VCaP (cell line): ENCODE data around the gene NDUFS8.

Experiments
- H3K27ac ChIP-seq: fragments of 450-650 bp; 2 replicates; pipeline ENCODE4 v1.5.1; 2017
- TF ChIP-seq, protein P1 (sequence below): fragments of 450-650 bp; conservative IDR thresholded peaks from 2 replicates; pipeline ENCODE4 v1.5.1; 2017; ENCODE audit warnings: mild to moderate bottlenecking, moderate library complexity

NDUFS8 gene

GRCh38 chr11:68009391-68010089, 20.9 kb upstream of the NDUFS8 start:
- peak overlapping the region; percentile 50 for H3K27ac ChIP-seq

GRCh38 chr11:68010090-68011041, 20.1 kb upstream of the NDUFS8 start, which contains the start of gene ALDH3B1:
ALDH3B1 (plus strand) TSS chr11:68010327; CDS start chr11:68015298, 4,971 bp downstream.
- H3K27ac ChIP-seq, result peak within 1 kb of the TSS; percentile 50
- TF ChIP-seq, protein P1, sequence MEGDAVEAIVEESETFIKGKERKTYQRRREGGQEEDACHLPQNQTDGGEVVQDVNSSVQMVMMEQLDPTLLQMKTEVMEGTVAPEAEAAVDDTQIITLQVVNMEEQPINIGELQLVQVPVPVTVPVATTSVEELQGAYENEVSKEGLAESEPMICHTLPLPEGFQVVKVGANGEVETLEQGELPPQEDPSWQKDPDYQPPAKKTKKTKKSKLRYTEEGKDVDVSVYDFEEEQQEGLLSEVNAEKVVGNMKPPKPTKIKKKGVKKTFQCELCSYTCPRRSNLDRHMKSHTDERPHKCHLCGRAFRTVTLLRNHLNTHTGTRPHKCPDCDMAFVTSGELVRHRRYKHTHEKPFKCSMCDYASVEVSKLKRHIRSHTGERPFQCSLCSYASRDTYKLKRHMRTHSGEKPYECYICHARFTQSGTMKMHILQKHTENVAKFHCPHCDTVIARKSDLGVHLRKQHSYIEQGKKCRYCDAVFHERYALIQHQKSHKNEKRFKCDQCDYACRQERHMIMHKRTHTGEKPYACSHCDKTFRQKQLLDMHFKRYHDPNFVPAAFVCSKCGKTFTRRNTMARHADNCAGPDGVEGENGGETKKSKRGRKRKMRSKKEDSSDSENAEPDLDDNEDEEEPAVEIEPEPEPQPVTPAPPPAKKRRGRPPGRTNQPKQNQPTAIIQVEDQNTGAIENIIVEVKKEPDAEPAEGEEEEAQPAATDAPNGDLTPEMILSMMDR, result no peak

More at GRCh38 chr11:68009391-68010089, 20.9 kb upstream of the NDUFS8 start:
- TF ChIP-seq, protein P1, result peak; percentile 69

- TF ChIP-seq, protein P1, result no peak
- H3K27ac ChIP-seq, result peak overlapping the region; percentile 50; the same call in 1 of the 2 replicates
Measured at GRCh38 chr11:68011051-68011943, 19.2 kb upstream of the NDUFS8 start.

GRCh38 chr11:68012044-68012842, 18.2 kb upstream of the NDUFS8 start:
- no peak overlapping the region for H3K27ac ChIP-seq
- TF ChIP-seq, protein P1, result no peak

DNA sequence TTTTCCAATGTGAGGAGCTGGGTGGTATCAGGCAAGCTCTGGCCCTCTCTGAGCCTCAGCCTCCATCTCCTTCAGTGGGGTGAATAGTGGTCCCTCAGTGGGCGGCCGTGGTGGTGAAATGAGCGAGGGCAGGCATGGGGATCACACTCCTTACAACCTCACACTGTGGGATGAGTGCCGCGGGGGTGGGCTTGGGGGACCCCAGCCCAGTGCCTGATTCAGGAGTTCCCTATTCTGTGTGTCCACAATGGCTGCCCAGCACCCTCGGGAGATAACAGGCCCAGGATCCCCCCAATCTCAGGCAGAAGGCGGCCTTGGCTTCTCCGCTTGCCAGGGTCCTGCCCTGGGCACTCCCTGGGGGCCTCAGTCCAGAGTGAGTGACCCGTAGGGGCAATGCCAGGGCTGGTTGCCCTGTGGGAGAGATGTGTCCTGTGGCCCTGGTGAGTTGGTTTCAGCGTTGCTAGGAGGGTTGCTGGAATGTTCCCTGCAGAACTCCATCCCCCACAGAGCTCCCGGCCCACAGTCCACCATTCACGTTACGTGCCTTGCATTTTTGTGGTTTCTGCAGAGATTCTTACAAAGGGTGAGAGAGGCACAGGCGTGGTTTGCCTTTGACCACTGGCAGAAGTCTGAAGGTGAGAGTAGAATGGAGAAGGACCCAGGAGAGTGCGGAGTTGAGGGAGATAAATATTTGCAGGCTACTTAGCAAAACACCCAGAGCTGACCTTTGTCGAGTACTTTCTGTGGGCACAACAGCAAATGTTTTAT, 17.5 kb upstream of the NDUFS8 start:
- TF ChIP-seq, protein P1, result no peak
- no peak overlapping the region for H3K27ac ChIP-seq

DNA sequence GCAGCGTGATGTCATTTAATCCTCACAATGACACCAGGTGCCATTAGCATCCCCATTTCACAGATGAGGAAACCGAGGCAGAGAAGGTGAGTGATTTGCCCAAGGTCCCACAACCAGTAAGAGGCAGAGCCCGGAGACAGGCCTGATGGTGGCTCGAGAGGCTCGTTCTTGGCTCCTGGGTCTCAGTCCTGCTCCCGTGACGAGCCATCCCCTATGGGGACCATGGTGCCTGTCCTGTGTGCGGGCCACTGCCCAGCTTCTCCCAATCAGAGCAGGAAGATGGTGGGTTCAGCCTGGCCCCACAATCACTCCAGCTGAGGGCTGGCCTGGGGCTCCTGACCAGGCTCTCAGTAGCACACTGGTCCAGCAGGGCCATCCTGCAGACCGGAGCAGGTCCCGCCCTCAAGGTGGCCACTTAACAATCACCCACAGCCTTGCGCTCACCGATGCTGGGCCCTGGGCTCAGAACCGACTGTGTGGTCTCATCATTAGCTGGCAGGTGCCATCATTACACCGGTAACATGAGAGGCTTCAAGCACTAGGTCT, 16.8 kb upstream of the NDUFS8 start:
- TF ChIP-seq, protein P1, result no peak
- H3K27ac ChIP-seq, result no peak overlapping the region
